ENCODE data around the gene LRMDA. TPM values are rescaled to one million over a fixed set of nuclear protein-coding genes. Genes with fewer than 3 reads are reported as not detected.
A peak's percentile ranks its signal among the peaks of the same experiment; 100 is the strongest.
"Not testable (repeated sequence)": the region's sequence is repeated elsewhere in the genome, so short reads cannot be mapped to it uniquely, and the experiment has no call there.

LRMDA gene
- total RNA-seq, 3 donors from 2014 or later = not detected

GRCh38 chr10:76138286-76138685, 706.9 kb downstream of the LRMDA start:
- Mint-ChIP-seq H3K4me3 (no peak overlapping the region), H3K27me3 (ENCODE audit: low read depth) (no peaks in the 10 kb centered on the region), H3K36me3 (ENCODE audit: insufficient read depth) (no peaks in the 10 kb centered on the region), H3K9me3 (no peaks in the 10 kb centered on the region), H3K4me1 (ENCODE audit: low read depth) (peaks cover 2% of the 10 kb centered on the region)
- ATAC-seq (no peak), DNase-seq (no peak)

DNA sequence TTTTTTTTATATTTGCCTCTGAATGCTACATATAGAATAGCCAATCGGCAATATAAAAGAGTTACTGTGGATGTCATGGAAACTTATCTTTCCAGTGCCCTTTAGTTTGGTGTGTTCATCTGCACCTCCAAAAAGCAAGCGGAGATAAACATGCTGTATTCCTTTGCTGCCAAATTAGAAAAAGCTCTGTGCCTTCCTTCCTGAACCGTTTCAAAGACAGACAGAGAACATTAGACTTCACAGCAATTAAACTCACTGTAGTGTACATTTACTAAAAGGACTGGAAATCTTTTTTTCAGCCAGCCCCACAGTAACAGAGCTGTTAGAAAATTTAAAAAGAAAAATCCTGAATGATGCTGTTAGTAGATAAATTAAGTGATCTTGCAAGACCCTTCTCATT, 707.5 kb downstream of the LRMDA start:
- Mint-ChIP-seq H3K9me3 (no peaks in the 10 kb centered on the region), H3K27me3 (ENCODE audit: low read depth) (no peaks in the 10 kb centered on the region), H3K4me3 (no peak overlapping the region), H3K36me3 (ENCODE audit: insufficient read depth) (no peaks in the 10 kb centered on the region), H3K4me1 (ENCODE audit: low read depth) (peaks cover 2% of the 10 kb centered on the region)
- DNase-seq (no peak), ATAC-seq (no peak)

DNA sequence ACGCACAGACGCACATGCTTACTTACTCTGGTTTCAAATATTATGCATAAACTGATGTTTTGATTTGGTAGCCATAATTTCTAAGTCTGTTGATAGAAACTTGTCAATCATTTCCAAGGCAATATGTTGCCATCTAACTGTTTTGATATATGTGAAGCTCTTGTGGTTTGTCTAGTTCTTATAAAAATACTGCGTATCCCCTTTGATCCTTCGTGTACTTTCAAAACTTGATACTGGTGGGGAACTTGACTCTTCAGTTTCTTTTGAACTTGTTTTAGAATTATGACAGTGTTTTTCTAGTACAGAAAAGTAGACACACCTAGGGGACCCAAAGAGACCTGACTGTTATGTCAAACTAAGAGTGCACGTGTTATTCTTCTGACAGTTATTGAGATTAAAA, 708.0 kb downstream of the LRMDA start:
- ATAC-seq (peak; percentile 71 to 86), DNase-seq (no peak)
- peaks cover 2% of the 10 kb centered on the region for H3K4me1 Mint-ChIP-seq (ENCODE audit: low read depth)
- no peaks in the 10 kb centered on the region for H3K9me3 Mint-ChIP-seq
- H3K36me3 Mint-ChIP-seq (ENCODE audit: insufficient read depth) = no peaks in the 10 kb centered on the region
- H3K4me3 Mint-ChIP-seq = no peak overlapping the region
- H3K27me3 Mint-ChIP-seq (ENCODE audit: low read depth) = no peaks in the 10 kb centered on the region

GRCh38 chr10:76141376-76141775, 710.0 kb downstream of the LRMDA start:
- no peaks in the 10 kb centered on the region for H3K9me3 Mint-ChIP-seq
- H3K4me1 Mint-ChIP-seq (ENCODE audit: low read depth) = peaks cover 2% of the 10 kb centered on the region
- no peak overlapping the region for H3K4me3 Mint-ChIP-seq
- no peaks in the 10 kb centered on the region for H3K27me3 Mint-ChIP-seq (ENCODE audit: low read depth)
- DNase-seq (no peak), ATAC-seq (no peak)
- H3K36me3 Mint-ChIP-seq (ENCODE audit: insufficient read depth) = no peaks in the 10 kb centered on the region

- not testable (repeated sequence) for DNase-seq; H3K4me1 Mint-ChIP-seq (ENCODE audit: low read depth); H3K36me3 Mint-ChIP-seq (ENCODE audit: insufficient read depth); ATAC-seq; H3K27me3 Mint-ChIP-seq (ENCODE audit: low read depth); H3K4me3 Mint-ChIP-seq
- peaks cover 12% of the 10 kb centered on the region for H3K9me3 Mint-ChIP-seq
These were observed 716.8 kb downstream of the LRMDA start for GRCh38 chr10:76148217-76148616.

- Mint-ChIP-seq H3K4me3 (no peak overlapping the region), H3K36me3 (ENCODE audit: insufficient read depth) (no peaks in the 10 kb centered on the region), H3K27me3 (ENCODE audit: low read depth) (no peaks in the 10 kb centered on the region), H3K4me1 (ENCODE audit: low read depth) (no peaks in the 10 kb centered on the region), H3K9me3 (peaks cover 12% of the 10 kb centered on the region)
- no peak for DNase-seq
- ATAC-seq = peak in 1 of 2 donors; percentile 43
These were observed 717.8 kb downstream of the LRMDA start for GRCh38 chr10:76149182-76149581.

- Mint-ChIP-seq H3K4me1 (ENCODE audit: low read depth) (no peaks in the 10 kb centered on the region), H3K27me3 (ENCODE audit: low read depth) (no peaks in the 10 kb centered on the region), H3K36me3 (ENCODE audit: insufficient read depth) (no peaks in the 10 kb centered on the region), H3K4me3 (no peak overlapping the region), H3K9me3 (peaks cover 12% of the 10 kb centered on the region)
- no peak for ATAC-seq
- no peak for DNase-seq
These were observed 718.2 kb downstream of the LRMDA start for GRCh38 chr10:76149602-76150138.

GRCh38 chr10:76150139-76150875, 718.9 kb downstream of the LRMDA start:
- H3K27me3 Mint-ChIP-seq (ENCODE audit: low read depth) = no peaks in the 10 kb centered on the region
- no peak overlapping the region for H3K4me3 Mint-ChIP-seq
- H3K4me1 Mint-ChIP-seq (ENCODE audit: low read depth) = no peaks in the 10 kb centered on the region
- H3K9me3 Mint-ChIP-seq = peaks cover 12% of the 10 kb centered on the region
- H3K36me3 Mint-ChIP-seq (ENCODE audit: insufficient read depth) = no peaks in the 10 kb centered on the region
- ATAC-seq = no peak
- DNase-seq = no peak

- no peaks in the 10 kb centered on the region for H3K4me1 Mint-ChIP-seq (ENCODE audit: low read depth)
- peaks cover 12% of the 10 kb centered on the region for H3K9me3 Mint-ChIP-seq
These were observed 719.5 kb downstream of the LRMDA start for GRCh38 chr10:76150876-76151288.

GRCh38 chr10:76152186-76152585, 720.8 kb downstream of the LRMDA start:
- Mint-ChIP-seq H3K4me1 (ENCODE audit: low read depth) (no peaks in the 10 kb centered on the region), H3K27me3 (ENCODE audit: low read depth) (no peaks in the 10 kb centered on the region), H3K36me3 (ENCODE audit: insufficient read depth) (no peaks in the 10 kb centered on the region), H3K4me3 (no peak overlapping the region), H3K9me3 (peaks cover 12% of the 10 kb centered on the region)
- DNase-seq (no peak), ATAC-seq (no peak)

More at GRCh38 chr10:76150876-76151288, 719.5 kb downstream of the LRMDA start:
- DNase-seq (no peak), ATAC-seq (no peak)
- H3K4me3 Mint-ChIP-seq = no peak overlapping the region
- H3K27me3 Mint-ChIP-seq (ENCODE audit: low read depth) = no peaks in the 10 kb centered on the region
- no peaks in the 10 kb centered on the region for H3K36me3 Mint-ChIP-seq (ENCODE audit: insufficient read depth)

- DNase-seq (no peak), ATAC-seq (no peak)
- Mint-ChIP-seq H3K9me3 (peaks cover 8% of the 10 kb centered on the region), H3K4me3 (no peak overlapping the region), H3K4me1 (ENCODE audit: low read depth) (no peaks in the 10 kb centered on the region), H3K27me3 (ENCODE audit: low read depth) (no peaks in the 10 kb centered on the region), H3K36me3 (ENCODE audit: insufficient read depth) (no peaks in the 10 kb centered on the region)
These were observed 724.5 kb downstream of the LRMDA start for GRCh38 chr10:76155961-76156360.

DNA sequence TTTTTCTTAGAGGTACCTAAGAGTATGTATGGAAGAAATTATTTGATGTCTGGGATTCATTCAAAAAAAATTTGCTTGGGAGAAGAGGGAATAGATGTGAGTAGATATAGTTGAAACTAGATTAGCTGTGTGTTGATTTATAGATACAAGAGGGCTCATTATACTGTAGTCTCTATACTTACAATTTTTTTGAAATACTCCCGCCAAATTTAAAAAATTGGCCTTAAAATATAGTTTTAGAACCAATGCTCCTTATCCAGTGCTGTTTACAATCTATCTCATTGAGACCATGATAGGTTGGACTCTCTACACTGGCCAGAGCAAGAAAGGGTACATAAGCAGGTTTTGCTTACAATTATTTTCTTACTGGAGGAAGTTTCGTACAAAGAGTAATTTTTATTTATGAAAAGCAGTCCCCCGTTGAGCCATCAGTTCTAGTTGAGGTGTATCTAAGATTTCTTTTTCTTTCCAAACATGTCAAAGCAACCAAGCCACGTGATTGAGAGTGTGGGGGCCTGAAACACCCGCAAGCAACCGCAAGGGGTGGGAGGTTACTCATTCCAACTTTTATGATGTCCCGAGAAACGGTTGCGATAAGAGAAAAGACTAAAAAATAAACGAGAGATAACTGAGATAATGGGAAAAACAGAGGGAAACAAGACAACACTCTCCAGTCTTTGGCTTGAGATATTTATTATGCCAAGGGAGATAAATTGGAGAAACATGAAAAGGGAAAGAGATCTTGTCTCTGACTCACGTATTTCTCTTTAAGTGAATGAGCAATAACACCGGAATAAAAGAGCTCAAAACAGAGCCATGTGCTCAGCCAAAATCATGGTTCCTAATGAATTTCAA, 729.2 kb downstream of the LRMDA start:
- no peak for DNase-seq
- Mint-ChIP-seq H3K27me3 (ENCODE audit: low read depth) (no peaks in the 10 kb centered on the region), H3K36me3 (ENCODE audit: insufficient read depth) (no peaks in the 10 kb centered on the region), H3K4me3 (no peak overlapping the region), H3K4me1 (ENCODE audit: low read depth) (no peaks in the 10 kb centered on the region), H3K9me3 (peaks cover 6% of the 10 kb centered on the region)
- ATAC-seq = no peak

DNA sequence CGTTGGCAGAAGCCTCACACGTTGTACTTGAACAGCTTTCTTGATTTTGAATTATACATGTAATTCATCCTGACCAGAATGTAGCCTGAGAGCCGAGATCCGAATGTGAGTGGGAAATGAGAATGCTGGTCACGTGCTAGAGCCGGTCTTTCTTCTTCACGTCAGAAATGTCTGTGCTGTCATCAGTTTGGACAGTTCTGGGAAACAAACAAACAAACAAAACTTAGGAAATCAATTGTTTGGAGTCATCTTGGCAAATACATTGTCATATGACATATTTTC, 729.8 kb downstream of the LRMDA start:
- no peaks in the 10 kb centered on the region for H3K27me3 Mint-ChIP-seq (ENCODE audit: low read depth)
- no peaks in the 10 kb centered on the region for H3K36me3 Mint-ChIP-seq (ENCODE audit: insufficient read depth)
- H3K4me3 Mint-ChIP-seq = no peak overlapping the region
- ATAC-seq (no peak), DNase-seq (no peak)
- H3K9me3 Mint-ChIP-seq = peaks cover 8% of the 10 kb centered on the region
- H3K4me1 Mint-ChIP-seq (ENCODE audit: low read depth) = no peaks in the 10 kb centered on the region

DNA sequence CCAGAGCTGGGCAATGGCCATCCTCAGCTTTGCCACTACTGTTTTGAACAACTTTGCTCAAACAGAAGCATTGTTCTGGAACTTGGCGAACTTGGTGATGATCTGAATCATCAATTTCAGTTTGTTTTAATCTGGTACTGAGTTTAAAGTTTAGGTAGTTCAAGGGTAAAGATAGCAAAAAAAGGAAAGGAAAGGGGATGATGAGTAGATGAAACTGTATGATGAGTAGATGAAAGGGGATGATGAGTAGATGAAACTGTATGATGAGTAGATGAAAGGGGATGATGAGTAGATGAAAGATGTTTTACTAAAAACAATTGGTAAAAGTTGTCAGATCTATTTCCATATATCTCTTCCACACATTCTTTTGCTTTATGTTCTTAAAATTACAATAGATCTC, 737.0 kb downstream of the LRMDA start:
- Mint-ChIP-seq H3K9me3 (peaks cover 11% of the 10 kb centered on the region), H3K36me3 (ENCODE audit: insufficient read depth) (no peaks in the 10 kb centered on the region), H3K4me3 (no peak overlapping the region), H3K27me3 (ENCODE audit: low read depth) (peaks cover 2% of the 10 kb centered on the region), H3K4me1 (ENCODE audit: low read depth) (no peaks in the 10 kb centered on the region)
- DNase-seq (no peak), ATAC-seq (peak; percentile 63 to 83)

DNA sequence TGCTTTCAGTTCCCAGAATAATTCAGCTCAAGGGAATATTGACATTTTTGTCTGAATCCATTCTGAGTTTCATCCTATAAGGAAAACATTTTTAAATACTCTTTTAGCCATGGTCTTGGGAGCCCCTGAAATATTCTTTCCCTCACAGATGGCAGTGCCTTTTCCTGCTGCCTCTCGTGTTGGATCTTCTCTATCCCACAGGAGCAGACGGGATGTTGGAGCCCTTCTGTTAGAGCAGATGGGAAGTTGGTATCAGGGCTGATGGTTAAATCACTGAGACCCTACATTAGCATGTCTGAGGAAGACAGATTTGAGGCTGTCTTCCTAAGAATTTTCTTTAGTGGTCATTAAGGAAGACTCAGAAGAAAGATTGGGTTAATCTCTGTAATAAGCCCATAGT, 737.8 kb downstream of the LRMDA start:
- H3K27me3 Mint-ChIP-seq (ENCODE audit: low read depth) = peaks cover 2% of the 10 kb centered on the region
- no peak overlapping the region for H3K4me3 Mint-ChIP-seq
- H3K4me1 Mint-ChIP-seq (ENCODE audit: low read depth) = no peaks in the 10 kb centered on the region
- ATAC-seq (no peak), DNase-seq (no peak)
- H3K9me3 Mint-ChIP-seq = peaks cover 11% of the 10 kb centered on the region
- no peaks in the 10 kb centered on the region for H3K36me3 Mint-ChIP-seq (ENCODE audit: insufficient read depth)

All from activated T-cell treated with anti-CD3 and anti-CD28 coated beads, Interleukin-2, amount 50 U/mL, for 4 hours (primary cell).